CD14-positive monocyte (primary cell): ENCODE data around the gene ANKRD62. TPM values are rescaled to one million over a fixed set of nuclear protein-coding genes. Genes with fewer than 3 reads are reported as not detected.

Experiments
- DNase-seq, 3 donors: peaks; one replicate each; pipeline ENCODE4 v3.0.0-alpha.2; 2011 to 2022
- H2AFZ ChIP-seq: 2 replicates; pipeline ENCODE4 v1.6.0; 2012; ENCODE audit warnings: mild to moderate bottlenecking, low read depth, low read length, inconsistent platforms; ENCODE audit not compliant: insufficient read depth, poor library complexity, severe bottlenecking
- H3K27ac ChIP-seq, 2 donors: 1 replicate in 1 of 2; 2 replicates in 1 of 2; pipeline ENCODE4 v1.5.1; 2012 to 2013; ENCODE audit warnings: low read length in 2 of 2, control low read depth in 1 of 2, inconsistent platforms in 1 of 2, low read depth in 1 of 2, mild to moderate bottlenecking in 1 of 2
- H3K27me3 ChIP-seq, 2 donors: one replicate each; pipeline versions ENCODE4 v1.6.0 to v1.6.1; 2011 to 2013; ENCODE audit warnings: low read length in 2 of 2; ENCODE audit not compliant: control insufficient read depth in 2 of 2, insufficient read depth in 2 of 2
- H3K36me3 ChIP-seq, 2 donors: replicated peaks in 1 of 2; 1 replicate in 1 of 2; 2 replicates in 1 of 2; pipeline versions ENCODE4 v1.5.1 to v1.6.1; 2012 to 2013; ENCODE audit warnings: low read length in 2 of 2, control low read depth in 1 of 2, inconsistent platforms in 1 of 2, mild to moderate bottlenecking in 1 of 2; ENCODE audit not compliant: insufficient read depth in 2 of 2, control insufficient read depth in 1 of 2
- H3K4me1 ChIP-seq, 2 donors: 1 replicate in 1 of 2; 2 replicates in 1 of 2; pipeline versions ENCODE4 v1.5.1 to v1.6.1; 2012 to 2013; ENCODE audit warnings: low read length in 2 of 2, control low read depth in 1 of 2, inconsistent platforms in 1 of 2, mild to moderate bottlenecking in 1 of 2, moderate library complexity in 1 of 2; ENCODE audit not compliant: insufficient read depth in 2 of 2, control insufficient read depth in 1 of 2
- H3K4me2 ChIP-seq: replicated peaks from 2 replicates; pipeline ENCODE3; 2012; ENCODE audit warnings: low read length, moderate library complexity, mild to moderate bottlenecking; ENCODE audit not compliant: poor library complexity, severe bottlenecking; ENCODE audit errors: extremely low read depth
- H3K4me3 ChIP-seq, 3 experiments: fragments of 200-600 bp in 1 of 3; sonication (generic) in 1 of 3; replicated peaks in 1 of 3; 1 replicate in 2 of 3; 2 replicates in 1 of 3; pipeline ENCODE4 v1.5.1; 2011 to 2013; ENCODE audit warnings: low read length in 3 of 3, mild to moderate bottlenecking in 3 of 3, control low read depth in 2 of 3, low read depth in 2 of 3, inconsistent platforms in 1 of 3, moderate library complexity in 1 of 3
- H3K79me2 ChIP-seq: 2 replicates; pipeline ENCODE4 v1.6.0; 2012; ENCODE audit warnings: mild to moderate bottlenecking, control low read depth, inconsistent platforms, low read length, moderate library complexity; ENCODE audit not compliant: insufficient read depth
- H3K9ac ChIP-seq: 2 replicates; pipeline ENCODE4 v1.6.0; 2017; ENCODE audit warnings: low read length, mild to moderate bottlenecking; ENCODE audit not compliant: insufficient read depth, poor library complexity, severe bottlenecking
- H3K9me3 ChIP-seq, 2 donors: replicated peaks in 1 of 2; 1 replicate in 1 of 2; 2 replicates in 1 of 2; pipeline versions ENCODE4 v1.5.1 to v1.6.1; 2012 to 2013; ENCODE audit warnings: low read length in 2 of 2, control low read depth in 1 of 2; ENCODE audit not compliant: control insufficient read depth in 1 of 2, insufficient read depth in 1 of 2
- H4K20me1 ChIP-seq: 2 replicates; pipeline ENCODE4 v1.6.0; 2012; ENCODE audit warnings: mild to moderate bottlenecking, low read length, control low read depth, moderate library complexity; ENCODE audit not compliant: insufficient read depth
- H3K27ac Mint-ChIP-seq, 7 donors: one replicate each; pipeline ENCODE4 v1.8.0; 2020; ENCODE audit warnings: mild to moderate bottlenecking in 7 of 7, mixed read lengths in 7 of 7, moderate library complexity in 6 of 7, inconsistent platforms in 2 of 7
- H3K27me3 Mint-ChIP-seq, 3 donors: one replicate each; pipeline ENCODE4 v1.8.0; 2021 to 2022; ENCODE audit warnings: low read depth in 3 of 3, mild to moderate bottlenecking in 3 of 3, mixed read lengths in 3 of 3, moderate library complexity in 3 of 3, inconsistent platforms in 1 of 3
- H3K36me3 Mint-ChIP-seq, 2 donors: one replicate each; pipeline ENCODE4 v1.8.0; 2020; ENCODE audit warnings: mixed read lengths in 2 of 2, inconsistent platforms in 1 of 2, mild to moderate bottlenecking in 1 of 2
- H3K4me1 Mint-ChIP-seq: one replicate; pipeline ENCODE4 v1.8.0; 2020; ENCODE audit warnings: mild to moderate bottlenecking, mixed read lengths
- H3K4me3 Mint-ChIP-seq, 2 donors: one replicate each; pipeline ENCODE4 v1.8.0; 2020; ENCODE audit warnings: mild to moderate bottlenecking in 2 of 2, mixed read lengths in 2 of 2, moderate library complexity in 1 of 2
- H3K9me3 Mint-ChIP-seq, 7 donors: one replicate each; pipeline ENCODE4 v1.8.0; 2020 to 2022; ENCODE audit warnings: mixed read lengths in 7 of 7, mild to moderate bottlenecking in 6 of 7, moderate library complexity in 6 of 7, inconsistent platforms in 2 of 7
- WGBS: methylation state at CpG from one replicate; pipeline ENCODE4 v1.1.5; 2013; ENCODE audit warnings: missing lambda C conversion rate; ENCODE audit not compliant: insufficient coverage; 5-methylcytosine and 5-hydroxymethylcytosine counted together
- intact Hi-C, 2 donors: fragments of 100-400 bp; cut with micrococcal nuclease; formaldehyde crosslinking; loops; one replicate each; pipeline versions ENCODE4 v1.15.0 to v1.15.1; 2023
- polyA plus RNA-seq, 3 donors: library from polyadenylated mRNA; depleted of rRNA in 1 of 3; unstranded in 2 of 3; stranded (reverse) in 1 of 3; fragments of 300-500 nt in 2 of 3; fragments of >200 nt in 1 of 3; fragmentation: Illumina TruSeq in 2 of 3; gene quantifications; 1 replicate in 2 of 3; 2 replicates in 1 of 3; pipeline ENCODE4 v1.2.3, GENCODE V29; 2012 to 2021
- small RNA-seq: library from RNA; depleted of rRNA; stranded (forward); fragments of <200 nt; gene quantifications from one replicate; pipeline ENCODE3, GENCODE V24; 2012; ENCODE audit warnings: low read depth; ENCODE audit not compliant: insufficient read length
- TF ChIP-seq, protein P1 (sequence below): fragments of 200-600 bp; IDR thresholded peaks from one replicate; pipeline ENCODE4 v1.8.0; 2022; ENCODE audit warnings: antibody characterized with exemption, mild to moderate bottlenecking

The ANKRD62 gene
- polyA plus RNA-seq, 3 donors = not detected

GRCh38 chr18:12165038-12165768 is 71.6 kb downstream of the ANKRD62 start:
- Mint-ChIP-seq H3K9me3 (peaks cover 5 to 12% (median 7%) of the 10 kb centered on the region in 7 donors), H3K4me3 (no peak overlapping the region), H3K27ac (no peak overlapping the region), H3K4me1 (no peaks in the 10 kb centered on the region), H3K36me3 (no peaks in the 10 kb centered on the region), H3K27me3 (peaks cover 3 to 10% (median 5%) of the 10 kb centered on the region in 3 donors)
- no peaks in the 10 kb centered on the region for H3K4me1 ChIP-seq
- H3K9me3 ChIP-seq = no peaks in the 10 kb centered on the region
- H3K9ac ChIP-seq = no peak overlapping the region
- H3K79me2 ChIP-seq = no peaks in the 10 kb centered on the region
- no peak overlapping the region for H3K27ac ChIP-seq
- H2AFZ ChIP-seq = no peak overlapping the region
- H3K4me3 ChIP-seq = no peak overlapping the region
- no CpG with 5 or more reads among the region's 2 CpGs for WGBS
- no peaks in the 10 kb centered on the region for H3K27me3 ChIP-seq
- TF ChIP-seq, protein P1, sequence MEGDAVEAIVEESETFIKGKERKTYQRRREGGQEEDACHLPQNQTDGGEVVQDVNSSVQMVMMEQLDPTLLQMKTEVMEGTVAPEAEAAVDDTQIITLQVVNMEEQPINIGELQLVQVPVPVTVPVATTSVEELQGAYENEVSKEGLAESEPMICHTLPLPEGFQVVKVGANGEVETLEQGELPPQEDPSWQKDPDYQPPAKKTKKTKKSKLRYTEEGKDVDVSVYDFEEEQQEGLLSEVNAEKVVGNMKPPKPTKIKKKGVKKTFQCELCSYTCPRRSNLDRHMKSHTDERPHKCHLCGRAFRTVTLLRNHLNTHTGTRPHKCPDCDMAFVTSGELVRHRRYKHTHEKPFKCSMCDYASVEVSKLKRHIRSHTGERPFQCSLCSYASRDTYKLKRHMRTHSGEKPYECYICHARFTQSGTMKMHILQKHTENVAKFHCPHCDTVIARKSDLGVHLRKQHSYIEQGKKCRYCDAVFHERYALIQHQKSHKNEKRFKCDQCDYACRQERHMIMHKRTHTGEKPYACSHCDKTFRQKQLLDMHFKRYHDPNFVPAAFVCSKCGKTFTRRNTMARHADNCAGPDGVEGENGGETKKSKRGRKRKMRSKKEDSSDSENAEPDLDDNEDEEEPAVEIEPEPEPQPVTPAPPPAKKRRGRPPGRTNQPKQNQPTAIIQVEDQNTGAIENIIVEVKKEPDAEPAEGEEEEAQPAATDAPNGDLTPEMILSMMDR = no peak
- H3K4me2 ChIP-seq = no peak overlapping the region
- DNase-seq = no peak
- no peaks in the 10 kb centered on the region for H4K20me1 ChIP-seq
- intact Hi-C loops = no loop called here
- H3K36me3 ChIP-seq = no peaks in the 10 kb centered on the region

Small RNAs within 50 kb of the gene (small RNA-seq; reads per million reads assigned to genes)
- gene RNU6-324P = not detected

Other genes starting within 250 kb of the ANKRD62 start
- gene CHMP1B, start 242.4 kb upstream of the ANKRD62 start, polyA plus RNA-seq = 100 to 1,000 TPM in 2 of 3 donors, 10 to 100 TPM in 1; 95.2 to 182 (median 105) TPM
- gene MPPE1, start 185.5 kb upstream of the ANKRD62 start, polyA plus RNA-seq = 10 to 100 TPM; 53.4 to 96.8 (median 92.3) TPM
- 100 to 1,000 TPM in 2 of 3 donors, 10 to 100 TPM in 1; 97.4 to 186 (median 145) TPM for gene IMPA2, start 112.3 kb upstream of the ANKRD62 start, polyA plus RNA-seq
- not detected for gene CIDEA, start 160.5 kb downstream of the ANKRD62 start, polyA plus RNA-seq
- gene TUBB6, start 214.4 kb downstream of the ANKRD62 start, polyA plus RNA-seq = 10 to 100 TPM; 15.8 to 34.9 (median 27.6) TPM